Measurements from ENCODE around the gene ZNF503.

ZNF503 gene

GRCh38 chr10:75430000-75430763, 28.6 kb upstream of the ZNF503 start:
- DNase-seq: peak; percentile 17

- no peak for DNase-seq
Measured at GRCh38 chr10:75429159-75429827, 27.7 kb upstream of the ZNF503 start.

- DNase-seq: no peak
Measured at GRCh38 chr10:75428434-75429158, 27.0 kb upstream of the ZNF503 start.

GRCh38 chr10:75427951-75428350, 26.4 kb upstream of the ZNF503 start:
- DNase-seq: no peak

- DNase-seq: no peak
Measured at GRCh38 chr10:75426880-75427279, 25.3 kb upstream of the ZNF503 start.

- DNase-seq: no peak
Measured at GRCh38 chr10:75425291-75426079, 23.9 kb upstream of the ZNF503 start.

GRCh38 chr10:75424571-75424970, 23.0 kb upstream of the ZNF503 start:
- no peak for DNase-seq

GRCh38 chr10:75422913-75423312, 21.3 kb upstream of the ZNF503 start:
- no peak for DNase-seq

GRCh38 chr10:75418712-75419111, 17.1 kb upstream of the ZNF503 start:
- DNase-seq: no peak

- DNase-seq: no peak
Measured at GRCh38 chr10:75418293-75418692, 16.7 kb upstream of the ZNF503 start.

- DNase-seq: peak; percentile 75
Measured at GRCh38 chr10:75417522-75417927, 16.0 kb upstream of the ZNF503 start.

- no peak for DNase-seq
Measured at GRCh38 chr10:75414527-75414926, 13.0 kb upstream of the ZNF503 start.

GRCh38 chr10:75410132-75411005, 8.8 kb upstream of the ZNF503 start:
- DNase-seq: no peak

- DNase-seq: peak; percentile 76
Measured at GRCh38 chr10:75408911-75409885, 7.6 kb upstream of the ZNF503 start.

- no peak for DNase-seq
Measured at GRCh38 chr10:75408509-75408875, 6.9 kb upstream of the ZNF503 start.

GRCh38 chr10:75407713-75408508, 6.3 kb upstream of the ZNF503 start:
- no peak for DNase-seq

- DNase-seq: no peak
Measured at GRCh38 chr10:75407224-75407712, 5.7 kb upstream of the ZNF503 start.

- no peak for DNase-seq
Measured at GRCh38 chr10:75406462-75407223, 5.1 kb upstream of the ZNF503 start.

All from NCI-H774 (cell line).